ENCODE data around the gene CBY2. TPM values are rescaled to one million over a fixed set of nuclear protein-coding genes. Genes with fewer than 3 reads are reported as not detected.

The CBY2 gene
- total RNA-seq, 6 experiments from 2014 or later, result not detected

GRCh38 chr13:45747071-45747470 lies 45.0 kb downstream of the CBY2 start:
- H3K27me3 ChIP-seq, result no peaks in the 10 kb centered on the region
- intact Hi-C loops (cut with DNase I), result no loop called here
- no peak overlapping the region for H3K27ac ChIP-seq
- 42% methylated on average over 2 of the region's 2 CpGs for WGBS (ENCODE audit: insufficient coverage, low coverage, low lambda C conversion rate, missing lambda C conversion rate)
- H3K9me3 ChIP-seq, result no peaks in the 10 kb centered on the region
- TF ChIP-seq CTCF (IDR thresholded peaks at IDR 0.05) (no peak), POLR2A (IDR thresholded peaks at IDR 0.05) (no peak)
- no peaks in the 10 kb centered on the region for H3K36me3 ChIP-seq
- ATAC-seq (no peak), DNase-seq (no peak)
- H3K4me1 ChIP-seq, result no peaks in the 10 kb centered on the region
- H3K4me3 ChIP-seq, result no peak overlapping the region

GRCh38 chr13:45748941-45749759 lies 47.0 kb downstream of the CBY2 start:
- intact Hi-C loops (cut with DNase I), result no loop called here
- Histone ChIP-seq H3K36me3 (no peaks in the 10 kb centered on the region), H3K4me1 (no peaks in the 10 kb centered on the region), H3K4me3 (no peak overlapping the region), H3K9me3 (no peaks in the 10 kb centered on the region), H3K27me3 (no peaks in the 10 kb centered on the region), H3K27ac (no peak overlapping the region)
- ATAC-seq (peak in 2 of 4 donors; percentile 13 to 31), DNase-seq (no peak)
- TF ChIP-seq POLR2A (IDR thresholded peaks at IDR 0.05) (no peak), CTCF (IDR thresholded peaks at IDR 0.05) (no peak)
- 61% methylated on average over 12 of the region's 13 CpGs for WGBS (ENCODE audit: insufficient coverage, low coverage, low lambda C conversion rate, missing lambda C conversion rate)

- ATAC-seq (no peak), DNase-seq (no peak)
- intact Hi-C loops (cut with DNase I), result no loop called here
- no peaks in the 10 kb centered on the region for H3K27me3 ChIP-seq
- TF ChIP-seq CTCF (IDR thresholded peaks at IDR 0.05) (no peak), POLR2A (IDR thresholded peaks at IDR 0.05) (no peak)
- WGBS (ENCODE audit: insufficient coverage, low coverage, low lambda C conversion rate, missing lambda C conversion rate), result 88% methylated on average over 3 of the region's 3 CpGs
- no peaks in the 10 kb centered on the region for H3K9me3 ChIP-seq
- H3K4me3 ChIP-seq, result no peak overlapping the region
- no peaks in the 10 kb centered on the region for H3K4me1 ChIP-seq
- no peak overlapping the region for H3K27ac ChIP-seq
- H3K36me3 ChIP-seq, result no peaks in the 10 kb centered on the region
Measured at GRCh38 chr13:45750566-45750965, 48.4 kb downstream of the CBY2 start.

- intact Hi-C loops (cut with DNase I), result no loop called here
- no peak overlapping the region for H3K27ac ChIP-seq
- H3K4me1 ChIP-seq, result no peaks in the 10 kb centered on the region
- no peak for DNase-seq
- ATAC-seq, result no peak
- H3K27me3 ChIP-seq, result no peaks in the 10 kb centered on the region
- H3K4me3 ChIP-seq, result no peak overlapping the region
- TF ChIP-seq CTCF (IDR thresholded peaks at IDR 0.05) (no peak), POLR2A (IDR thresholded peaks at IDR 0.05) (no peak)
- no peaks in the 10 kb centered on the region for H3K36me3 ChIP-seq
- H3K9me3 ChIP-seq, result no peaks in the 10 kb centered on the region
Measured at GRCh38 chr13:45751885-45752284, 49.8 kb downstream of the CBY2 start.

Measured in right lobe of liver (tissue), 6 donors.